CD8-positive, alpha-beta memory T cell (primary cell): ENCODE data around the gene PSMA7. TPM values are rescaled to one million over a fixed set of nuclear protein-coding genes. Genes with fewer than 3 reads are reported as not detected.

ENCODE experiments used
- CTCF ChIA-PET: fragments of 350-600 bp; sonication (Branson Sonifier 250); formaldehyde crosslinking; loops from one replicate; lab custom pipeline; 2021; ENCODE audit warnings: antibody characterized with exemption; lab: Charles Lee
- POLR2A ChIA-PET: fragments of 350-600 bp; sonication (Branson Sonifier 250); formaldehyde crosslinking; loops from one replicate; lab custom pipeline; 2021; ENCODE audit warnings: antibody characterized with exemption; lab: Charles Lee
- DNase-seq, 5 donors: peaks; one replicate each; pipeline versions ENCODE4 v3.0.0 to v3.0.0-alpha.2; 2020 to 2022; ENCODE audit warnings: mixed read lengths in 1 of 5
- H3K27ac ChIP-seq: one replicate; pipeline ENCODE4 v1.7.0; 2013; ENCODE audit warnings: low read depth, mild to moderate bottlenecking, low read length, moderate library complexity
- H3K27me3 ChIP-seq: 2 replicates; pipeline ENCODE4 v1.7.0; 2013; ENCODE audit warnings: low read length, mild to moderate bottlenecking; ENCODE audit not compliant: insufficient read depth, poor library complexity, severe bottlenecking
- H3K36me3 ChIP-seq: 2 replicates; pipeline ENCODE4 v1.7.0; 2013; ENCODE audit warnings: mild to moderate bottlenecking, low read length, moderate library complexity; ENCODE audit not compliant: insufficient read depth
- H3K4me1 ChIP-seq: 2 replicates; pipeline ENCODE4 v1.7.0; 2013; ENCODE audit warnings: mild to moderate bottlenecking, low read length, moderate library complexity; ENCODE audit not compliant: insufficient read depth
- H3K4me3 ChIP-seq: 2 replicates; pipeline ENCODE4 v1.7.0; 2013; ENCODE audit warnings: mild to moderate bottlenecking, low read length
- H3K9me3 ChIP-seq: 2 replicates; pipeline ENCODE4 v1.7.0; 2013; ENCODE audit warnings: mild to moderate bottlenecking, low read length
- H3K27ac Mint-ChIP-seq, 8 donors: one replicate each; pipeline ENCODE4 v1.8.0; 2020 to 2021; ENCODE audit warnings: mixed read lengths in 8 of 8, mild to moderate bottlenecking in 6 of 8, inconsistent platforms in 3 of 8, moderate library complexity in 3 of 8
- H3K27me3 Mint-ChIP-seq, 2 donors: one replicate each; pipeline ENCODE4 v1.8.0; 2020 to 2021; ENCODE audit warnings: mixed read lengths in 2 of 2, mild to moderate bottlenecking in 1 of 2, moderate library complexity in 1 of 2
- H3K36me3 Mint-ChIP-seq, 3 donors: one replicate each; pipeline ENCODE4 v1.8.0; 2020 to 2021; ENCODE audit warnings: mixed read lengths in 3 of 3, inconsistent platforms in 1 of 3, mild to moderate bottlenecking in 1 of 3
- H3K4me1 Mint-ChIP-seq, 3 donors: one replicate each; pipeline ENCODE4 v1.8.0; 2020 to 2021; ENCODE audit warnings: mixed read lengths in 3 of 3, inconsistent platforms in 1 of 3, mild to moderate bottlenecking in 1 of 3
- H3K4me3 Mint-ChIP-seq, 7 donors: one replicate each; pipeline ENCODE4 v1.8.0; 2020 to 2021; ENCODE audit warnings: mixed read lengths in 7 of 7, mild to moderate bottlenecking in 6 of 7, moderate library complexity in 4 of 7, inconsistent platforms in 2 of 7
- H3K9me3 Mint-ChIP-seq, 5 donors: one replicate each; pipeline ENCODE4 v1.8.0; 2020 to 2022; ENCODE audit warnings: mixed read lengths in 5 of 5, mild to moderate bottlenecking in 3 of 5, moderate library complexity in 2 of 5, inconsistent platforms in 1 of 5
- polyA plus RNA-seq: library from polyadenylated mRNA; unstranded; fragments of 300-500 nt; fragmentation: Illumina TruSeq; gene quantifications from one replicate; pipeline ENCODE4 v1.2.3, GENCODE V29; 2021
- total RNA-seq, 2 experiments: library from RNA; stranded (reverse); gene quantifications; one replicate each; pipeline ENCODE4 v1.2.3, GENCODE V29; 2021

The PSMA7 gene
- total and polyA plus RNA-seq, 3 experiments from 2014 or later: 447 to 464 (median 459) TPM

- no peaks in the 10 kb centered on the region for H3K4me1 Mint-ChIP-seq
- no peak overlapping the region for H3K27ac Mint-ChIP-seq
- Histone ChIP-seq H3K27me3 (peaks cover 3% of the 10 kb centered on the region), H3K27ac (no peak overlapping the region), H3K36me3 (no peaks in the 10 kb centered on the region), H3K4me3 (no peak overlapping the region), H3K9me3 (no peaks in the 10 kb centered on the region), H3K4me1 (no peaks in the 10 kb centered on the region)
- ChIA-PET CTCF (no interaction called here), POLR2A (no interaction called here)
- H3K4me3 Mint-ChIP-seq: no peak overlapping the region
- peaks cover 0 to 6% (median 5%) of the 10 kb centered on the region in 3 donors for H3K36me3 Mint-ChIP-seq
- peaks cover 2 to 16% of the 10 kb centered on the region in 2 donors for H3K27me3 Mint-ChIP-seq
- no peak for DNase-seq
- peaks cover 0 to 3% (median 2%) of the 10 kb centered on the region in 5 donors for H3K9me3 Mint-ChIP-seq
These were observed 56.0 kb downstream of the PSMA7 start for GRCh38 chr20:62087227-62087626.

Other genes starting within 250 kb of the PSMA7 start
- gene TAF4, start 77.5 kb downstream of the PSMA7 start, total RNA-seq: 10 to 100 TPM; 20.5 to 21.0 TPM
- 1.4 TPM for gene TAF4, start 77.5 kb downstream of the PSMA7 start, polyA plus RNA-seq
- gene LSM14B, start 20.9 kb downstream of the PSMA7 start, total RNA-seq: 10 to 100 TPM; 35.8 to 36.4 TPM
- 1.1 TPM for gene LSM14B, start 20.9 kb downstream of the PSMA7 start, polyA plus RNA-seq
- 10 to 100 TPM; 16.9 to 18.5 TPM for gene SS18L1, start 375 bp upstream of the PSMA7 start, total RNA-seq
- gene SS18L1, start 375 bp upstream of the PSMA7 start, polyA plus RNA-seq: 0.86 TPM
- 10 to 100 TPM; 44.6 to 45.9 TPM for gene MTG2, start 39.6 kb upstream of the PSMA7 start, total RNA-seq
- 19.0 TPM for gene MTG2, start 39.6 kb upstream of the PSMA7 start, polyA plus RNA-seq
- gene HRH3, start 76.9 kb upstream of the PSMA7 start, total RNA-seq: not detected
- gene HRH3, start 76.9 kb upstream of the PSMA7 start, polyA plus RNA-seq: not detected
- 10 to 100 TPM; 24.5 to 24.7 TPM for gene OSBPL2, start 95.1 kb upstream of the PSMA7 start, total RNA-seq
- 24.6 TPM for gene OSBPL2, start 95.1 kb upstream of the PSMA7 start, polyA plus RNA-seq
- 100 to 1,000 TPM; 159 to 166 TPM for gene ADRM1, start 159.6 kb upstream of the PSMA7 start, total RNA-seq
- 101 TPM for gene ADRM1, start 159.6 kb upstream of the PSMA7 start, polyA plus RNA-seq
- under 1 TPM; 0.13 to 0.78 TPM for gene LAMA5, start 223.9 kb upstream of the PSMA7 start, total RNA-seq
- gene LAMA5, start 223.9 kb upstream of the PSMA7 start, polyA plus RNA-seq: not detected
- 1,000 to 10,000 TPM; 2,034 to 2,072 TPM for gene RPS21, start 243.7 kb upstream of the PSMA7 start, total RNA-seq
- 2,161 TPM for gene RPS21, start 243.7 kb upstream of the PSMA7 start, polyA plus RNA-seq